MM.1S (cell line): ENCODE data around the gene DNAH5.

Source experiments
- EZH2 ChIP-seq: fragments of 300-600 bp; sonication (generic); optimal IDR thresholded peaks from 2 replicates; pipeline ENCODE3; 2017; ENCODE audit warnings: low read depth, mild to moderate bottlenecking, antibody characterized with exemption, low read length, mixed read lengths
- EZH2phosphoT487 ChIP-seq: fragments of 300-600 bp; sonication (generic); IDR thresholded peaks from 2 replicates; pipeline ENCODE4 v1.6.1; 2018; ENCODE audit warnings: antibody characterized with exemption, low read length
- TF ChIP-seq, protein P1 (sequence below): fragments of 300-600 bp; sonication (generic); IDR thresholded peaks from 2 replicates; pipeline ENCODE4 v1.5.1; 2016; ENCODE audit warnings: antibody characterized with exemption, low read length, mixed read lengths

- TF ChIP-seq EZH2phosphoT487 (no peak), EZH2 (no peak)
- TF ChIP-seq, protein P1, sequence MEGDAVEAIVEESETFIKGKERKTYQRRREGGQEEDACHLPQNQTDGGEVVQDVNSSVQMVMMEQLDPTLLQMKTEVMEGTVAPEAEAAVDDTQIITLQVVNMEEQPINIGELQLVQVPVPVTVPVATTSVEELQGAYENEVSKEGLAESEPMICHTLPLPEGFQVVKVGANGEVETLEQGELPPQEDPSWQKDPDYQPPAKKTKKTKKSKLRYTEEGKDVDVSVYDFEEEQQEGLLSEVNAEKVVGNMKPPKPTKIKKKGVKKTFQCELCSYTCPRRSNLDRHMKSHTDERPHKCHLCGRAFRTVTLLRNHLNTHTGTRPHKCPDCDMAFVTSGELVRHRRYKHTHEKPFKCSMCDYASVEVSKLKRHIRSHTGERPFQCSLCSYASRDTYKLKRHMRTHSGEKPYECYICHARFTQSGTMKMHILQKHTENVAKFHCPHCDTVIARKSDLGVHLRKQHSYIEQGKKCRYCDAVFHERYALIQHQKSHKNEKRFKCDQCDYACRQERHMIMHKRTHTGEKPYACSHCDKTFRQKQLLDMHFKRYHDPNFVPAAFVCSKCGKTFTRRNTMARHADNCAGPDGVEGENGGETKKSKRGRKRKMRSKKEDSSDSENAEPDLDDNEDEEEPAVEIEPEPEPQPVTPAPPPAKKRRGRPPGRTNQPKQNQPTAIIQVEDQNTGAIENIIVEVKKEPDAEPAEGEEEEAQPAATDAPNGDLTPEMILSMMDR = no peak
These were observed 111.0 kb downstream of the DNAH5 start for GRCh38 chr5:13833440-13833839.
